Measurements from ENCODE around the gene C7orf33. TPM values are rescaled to one million over a fixed set of nuclear protein-coding genes. Genes with fewer than 3 reads are reported as not detected.
A peak's percentile ranks its signal among the peaks of the same experiment; 100 is the strongest.

The C7orf33 gene
- total RNA-seq, 2 donors from 2014 or later, result not detected

DNA sequence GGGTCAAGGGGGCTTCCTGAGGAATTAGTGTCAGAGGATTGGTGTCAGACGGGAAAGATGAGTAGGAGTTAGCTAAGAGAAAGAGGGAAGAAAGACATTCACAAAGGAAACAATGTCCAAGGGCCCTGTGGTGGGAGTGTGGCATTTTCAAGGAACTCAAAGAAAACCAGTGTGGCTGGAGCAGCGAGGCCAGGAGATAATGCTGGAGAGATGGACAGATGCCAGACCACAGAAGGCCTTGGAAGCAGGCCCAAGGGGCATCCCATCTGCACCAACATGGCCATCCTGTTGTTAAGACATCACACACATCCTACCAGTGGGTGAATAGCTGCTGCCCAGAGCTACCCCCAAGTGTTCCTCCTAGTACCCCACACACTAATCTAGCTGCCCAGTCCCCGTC lies 72.1 kb downstream of the C7orf33 start:
- Histone ChIP-seq H3K36me3 (no peaks in the 10 kb centered on the region), H3K4me3 (no peak overlapping the region), H3K4me1 (no peaks in the 10 kb centered on the region), H3K27me3 (no peaks in the 10 kb centered on the region), H3K9me3 (no peaks in the 10 kb centered on the region), H3K27ac (no peak overlapping the region)
- DNase-seq (ENCODE audit: low spot score), result no peak
- TF ChIP-seq, protein P1, sequence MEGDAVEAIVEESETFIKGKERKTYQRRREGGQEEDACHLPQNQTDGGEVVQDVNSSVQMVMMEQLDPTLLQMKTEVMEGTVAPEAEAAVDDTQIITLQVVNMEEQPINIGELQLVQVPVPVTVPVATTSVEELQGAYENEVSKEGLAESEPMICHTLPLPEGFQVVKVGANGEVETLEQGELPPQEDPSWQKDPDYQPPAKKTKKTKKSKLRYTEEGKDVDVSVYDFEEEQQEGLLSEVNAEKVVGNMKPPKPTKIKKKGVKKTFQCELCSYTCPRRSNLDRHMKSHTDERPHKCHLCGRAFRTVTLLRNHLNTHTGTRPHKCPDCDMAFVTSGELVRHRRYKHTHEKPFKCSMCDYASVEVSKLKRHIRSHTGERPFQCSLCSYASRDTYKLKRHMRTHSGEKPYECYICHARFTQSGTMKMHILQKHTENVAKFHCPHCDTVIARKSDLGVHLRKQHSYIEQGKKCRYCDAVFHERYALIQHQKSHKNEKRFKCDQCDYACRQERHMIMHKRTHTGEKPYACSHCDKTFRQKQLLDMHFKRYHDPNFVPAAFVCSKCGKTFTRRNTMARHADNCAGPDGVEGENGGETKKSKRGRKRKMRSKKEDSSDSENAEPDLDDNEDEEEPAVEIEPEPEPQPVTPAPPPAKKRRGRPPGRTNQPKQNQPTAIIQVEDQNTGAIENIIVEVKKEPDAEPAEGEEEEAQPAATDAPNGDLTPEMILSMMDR (IDR thresholded peaks at IDR 0.05), result no peak

DNA sequence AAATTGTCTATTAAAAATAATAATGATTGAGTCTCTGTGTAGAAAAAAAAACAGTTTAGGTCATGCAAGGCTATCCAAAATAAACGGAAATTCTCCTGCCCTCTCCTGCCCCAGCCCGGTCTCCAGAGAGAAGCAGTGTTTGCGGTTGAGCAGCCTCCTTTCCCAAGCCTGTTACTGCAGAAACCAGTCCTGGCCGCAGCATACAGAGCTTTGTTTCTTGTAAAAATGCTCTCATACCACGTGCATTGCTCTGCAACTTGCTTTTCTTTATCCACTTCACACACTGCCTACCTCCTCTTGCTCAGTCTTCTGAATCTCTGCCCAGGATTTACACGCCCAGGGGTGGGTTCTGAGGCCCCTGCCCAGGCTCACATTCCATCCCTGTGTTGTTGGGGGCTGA lies 73.8 kb downstream of the C7orf33 start:
- Histone ChIP-seq H3K27me3 (no peaks in the 10 kb centered on the region), H3K36me3 (no peaks in the 10 kb centered on the region), H3K27ac (no peak overlapping the region), H3K4me1 (no peaks in the 10 kb centered on the region), H3K4me3 (no peak overlapping the region), H3K9me3 (no peaks in the 10 kb centered on the region)
- TF ChIP-seq, protein P1 (IDR thresholded peaks at IDR 0.05), result no peak
- DNase-seq (ENCODE audit: low spot score), result peak; percentile 61

DNA sequence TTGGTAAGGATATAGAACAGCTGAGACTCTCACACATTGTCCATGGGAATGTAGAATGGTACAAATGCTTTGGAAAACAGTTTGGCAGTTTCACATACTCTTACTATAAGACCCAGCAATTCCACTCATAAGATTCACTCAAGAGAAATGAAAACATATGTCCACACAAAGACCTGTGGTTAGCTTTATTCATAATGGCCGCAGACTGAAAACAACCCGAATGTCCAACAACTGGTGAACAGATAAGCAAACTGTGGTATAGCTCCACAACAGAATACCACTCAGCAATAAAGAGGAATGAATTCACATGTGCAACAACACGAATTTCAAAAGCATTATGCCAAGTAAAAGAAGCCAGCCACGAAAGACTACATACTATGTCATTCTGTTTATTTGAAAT lies 74.7 kb downstream of the C7orf33 start:
- TF ChIP-seq, protein P1 (IDR thresholded peaks at IDR 0.05), result no peak
- Histone ChIP-seq H3K4me3 (no peak overlapping the region), H3K27me3 (no peaks in the 10 kb centered on the region), H3K36me3 (no peaks in the 10 kb centered on the region), H3K4me1 (no peaks in the 10 kb centered on the region), H3K9me3 (no peaks in the 10 kb centered on the region), H3K27ac (no peak overlapping the region)
- DNase-seq (ENCODE audit: low spot score), result no peak

Other genes starting within 250 kb of the C7orf33 start
- 10 to 100 TPM; 40.2 to 46.7 TPM for gene CUL1, start 108.1 kb downstream of the C7orf33 start, total RNA-seq

Measured in right atrium auricular region (tissue), 2 donors.